Urothelium cell line (cell line): Measurements from ENCODE around the gene RSAD2.

ENCODE experiments used
- DNase-seq: peaks from one replicate; pipeline ENCODE4 v3.0.0; 2011; ENCODE audit warnings: low spot score, mixed read lengths
- FAIRE-seq: peaks from 2 replicates; lab custom pipeline; 2011; peaks lifted over from hg19 to GRCh38; lab: Jason Lieb, UNC

The RSAD2 gene

DNA sequence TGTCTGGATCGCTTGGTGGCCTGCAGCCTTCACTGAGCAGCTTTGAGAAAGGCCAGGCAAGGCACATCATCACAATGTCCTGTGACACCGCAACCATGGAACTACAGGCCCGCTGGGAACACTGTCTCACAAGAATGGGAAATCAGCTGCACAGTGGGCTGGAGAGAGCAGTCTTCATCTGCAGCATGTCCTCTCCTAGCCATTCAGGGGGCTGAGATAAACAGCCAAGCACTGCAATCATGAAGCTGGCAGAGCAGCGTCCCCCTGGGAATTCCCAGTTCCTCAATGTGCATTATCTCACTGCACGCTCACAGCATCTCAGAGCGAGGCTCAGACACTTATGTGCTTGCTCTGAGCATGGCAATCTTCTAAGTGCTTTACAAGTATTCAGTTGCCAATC, 13.8 kb upstream of the RSAD2 start:
- FAIRE-seq, result no peak
- no peak for DNase-seq

DNA sequence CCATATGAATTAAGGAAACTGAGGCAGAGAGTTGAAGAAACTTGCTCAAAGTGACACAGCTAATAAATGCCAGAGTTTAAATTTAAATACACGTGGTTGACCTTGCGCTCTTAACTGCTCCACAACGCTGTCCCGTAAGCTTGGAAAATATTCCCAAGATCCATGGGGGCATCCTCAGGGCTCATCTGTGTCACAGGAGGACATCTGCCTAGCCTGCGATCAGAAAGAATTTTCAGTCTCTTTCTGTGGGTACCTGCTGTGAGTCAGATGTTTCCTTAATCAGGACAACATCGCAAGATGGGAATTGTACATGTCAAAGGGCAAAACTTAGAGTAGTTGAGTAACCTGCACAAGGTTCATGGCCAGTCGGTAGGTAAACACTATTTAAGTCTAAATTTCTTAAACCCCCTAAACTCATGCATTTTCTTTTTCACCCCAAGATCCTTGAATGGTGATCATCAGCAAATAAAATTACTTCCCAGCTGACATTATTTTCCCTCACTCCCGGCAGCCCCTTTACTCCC, 13.3 kb upstream of the RSAD2 start:
- FAIRE-seq, result no peak
- DNase-seq, result no peak

DNA sequence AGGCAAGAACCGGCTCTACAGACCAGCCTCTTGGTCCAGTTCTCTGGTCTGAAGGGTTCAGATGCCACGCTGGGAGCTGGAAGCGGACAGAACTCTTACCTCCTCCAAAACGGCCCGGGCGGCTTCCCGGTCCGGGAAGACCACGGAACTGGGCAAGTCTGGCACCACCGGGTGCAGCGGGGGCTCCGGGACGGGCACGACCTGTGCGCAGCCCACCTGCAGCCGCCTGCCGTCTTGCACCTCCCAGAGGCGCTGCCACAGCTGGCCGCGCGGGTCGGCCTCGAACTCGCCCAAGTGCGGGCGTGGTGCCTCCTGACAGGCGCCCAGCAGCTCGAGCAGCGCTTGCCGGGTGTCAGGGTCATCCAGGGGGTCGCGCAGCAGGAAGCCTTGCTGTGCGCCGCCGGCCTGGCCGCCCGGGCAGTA, 12.6 kb upstream of the RSAD2 start:
- FAIRE-seq (no peak), DNase-seq (no peak)

DNA sequence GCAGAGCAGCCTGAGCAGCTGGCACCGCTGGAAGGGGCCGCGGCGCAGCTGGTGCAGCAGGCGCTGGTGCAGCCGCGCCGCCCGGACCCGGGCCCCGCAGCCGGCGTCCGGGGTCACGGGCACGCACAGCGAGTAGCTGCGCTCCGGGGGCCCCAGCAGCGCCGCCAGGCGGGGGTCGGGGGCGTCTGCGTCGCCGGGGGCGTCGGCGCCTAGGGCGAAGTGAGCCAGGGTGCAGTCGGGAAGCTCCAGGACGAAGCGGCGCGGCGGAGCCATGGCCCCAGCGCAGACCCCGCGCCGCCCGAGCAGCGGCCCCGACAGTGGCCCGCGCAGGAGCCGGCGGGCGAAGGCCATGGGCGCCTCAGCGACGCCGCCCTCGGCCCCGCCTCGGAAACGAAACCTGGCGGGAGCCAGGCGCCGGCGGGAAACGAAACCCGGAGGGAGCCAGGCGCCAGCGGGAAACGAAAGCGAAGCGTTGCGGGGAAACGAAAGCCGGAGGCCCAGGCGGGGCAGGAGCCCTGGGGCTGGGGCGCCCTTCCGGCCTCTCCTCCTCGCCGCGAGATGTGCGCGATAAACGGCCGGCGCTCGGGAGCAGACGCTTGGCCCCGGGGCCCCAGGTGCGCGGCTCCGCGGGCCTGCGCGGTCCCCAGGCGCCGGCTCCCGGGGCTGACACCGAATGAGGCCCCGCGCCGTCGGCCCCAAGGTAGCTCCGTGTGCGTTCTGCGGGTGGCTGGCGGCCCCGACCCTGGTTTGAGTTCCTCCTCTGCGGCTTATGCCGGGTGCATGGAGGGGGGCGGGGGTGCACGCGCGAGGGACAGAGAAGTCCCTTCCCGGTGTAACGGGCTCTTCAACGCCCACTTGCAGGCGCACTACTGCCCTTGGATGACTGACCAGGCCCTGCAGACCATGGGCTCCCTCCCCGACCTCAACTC, 12.0 kb upstream of the RSAD2 start, which contains the start of gene CMPK2:
CMPK2 (minus strand) TSS at position 562 of the 929 bp plus-strand sequence; CDS start at position 351, 211 bp downstream.
- DNase-seq (peak; percentile 76), FAIRE-seq (no peak)

DNA sequence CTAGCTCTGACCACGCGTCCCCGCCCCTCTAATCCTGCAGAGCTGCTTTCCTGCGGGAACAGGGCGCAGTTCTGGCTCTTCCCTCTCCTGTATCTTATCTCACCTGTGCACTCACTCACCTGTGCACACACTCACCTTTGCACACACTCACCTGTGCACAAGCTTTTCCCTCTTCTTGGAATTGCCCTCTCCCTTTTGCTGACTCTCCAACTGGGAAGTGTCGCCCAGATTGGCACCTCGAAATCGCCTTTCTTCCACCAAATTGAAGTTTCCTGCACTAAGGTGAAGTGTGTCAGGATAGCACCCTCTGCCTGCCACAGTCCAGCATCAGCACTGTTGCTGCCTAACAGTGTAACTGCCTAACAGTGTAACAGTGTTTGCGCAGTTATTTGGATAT, 11.3 kb upstream of the RSAD2 start:
- DNase-seq (peak; percentile 67), FAIRE-seq (peak; percentile 78)

DNA sequence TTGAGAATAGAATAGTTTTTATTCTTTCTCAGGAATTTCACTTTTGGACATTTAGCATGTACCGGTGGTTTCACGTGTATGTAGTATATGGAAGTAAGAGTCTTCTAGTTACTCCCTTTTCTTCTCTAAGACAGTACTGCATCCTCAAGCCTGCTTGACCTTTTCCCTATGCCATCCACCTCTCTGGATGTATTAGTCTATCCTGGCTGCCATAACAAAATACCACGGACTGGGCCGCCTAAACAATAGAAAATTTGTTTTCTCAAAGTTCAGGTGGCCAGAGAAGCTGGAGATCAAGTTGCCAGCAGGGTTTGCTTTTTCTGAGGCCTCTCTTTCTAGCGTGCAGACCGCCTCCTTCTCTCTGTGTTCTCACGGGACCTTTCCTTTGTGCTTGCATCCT, 10.6 kb upstream of the RSAD2 start:
- no peak for FAIRE-seq

DNA sequence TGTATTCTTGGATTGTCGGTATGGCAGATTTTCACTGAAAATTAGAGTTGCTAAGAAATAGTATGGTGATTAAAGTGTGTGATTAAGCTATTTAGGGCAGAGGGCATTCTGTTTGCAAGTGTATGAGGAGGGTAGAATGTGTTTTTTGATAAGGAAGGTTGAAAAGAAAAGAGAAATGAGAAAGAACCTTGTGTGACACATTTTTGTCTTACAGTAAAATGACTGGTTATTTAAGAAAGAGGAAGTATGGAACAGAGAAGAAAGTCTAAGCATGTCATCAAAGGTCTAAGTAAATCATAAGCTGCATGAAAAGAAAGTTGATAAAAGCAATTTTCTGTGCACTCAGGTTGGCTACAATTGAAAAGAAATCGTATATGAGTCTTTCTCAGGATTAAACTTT, 5.2 kb upstream of the RSAD2 start:
- DNase-seq, result no peak

More for the DNA sequence above, 10.6 kb upstream of the RSAD2 start:
- no peak for DNase-seq

DNA sequence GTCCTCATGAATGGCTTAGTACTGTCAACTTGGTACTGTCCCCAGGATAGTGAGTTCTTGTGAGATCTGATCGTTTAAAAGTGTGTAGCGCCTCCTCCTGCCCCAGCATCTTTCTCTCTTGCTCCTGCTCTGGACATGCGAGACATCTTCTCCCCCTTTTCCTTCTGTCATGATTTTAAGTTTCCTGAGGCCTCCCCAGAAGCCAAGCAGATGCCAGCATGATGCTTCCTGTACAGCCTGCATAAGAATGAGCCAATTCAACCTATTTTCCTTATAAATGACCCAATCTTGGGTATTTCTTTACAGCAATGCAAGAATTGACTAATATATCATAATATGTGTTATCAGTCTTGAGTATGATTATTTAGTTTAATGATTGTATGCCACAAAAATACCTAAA, 3.5 kb upstream of the RSAD2 start:
- no peak for FAIRE-seq
- DNase-seq, result no peak

More for the DNA sequence above, 5.2 kb upstream of the RSAD2 start:
- no peak for FAIRE-seq

DNA sequence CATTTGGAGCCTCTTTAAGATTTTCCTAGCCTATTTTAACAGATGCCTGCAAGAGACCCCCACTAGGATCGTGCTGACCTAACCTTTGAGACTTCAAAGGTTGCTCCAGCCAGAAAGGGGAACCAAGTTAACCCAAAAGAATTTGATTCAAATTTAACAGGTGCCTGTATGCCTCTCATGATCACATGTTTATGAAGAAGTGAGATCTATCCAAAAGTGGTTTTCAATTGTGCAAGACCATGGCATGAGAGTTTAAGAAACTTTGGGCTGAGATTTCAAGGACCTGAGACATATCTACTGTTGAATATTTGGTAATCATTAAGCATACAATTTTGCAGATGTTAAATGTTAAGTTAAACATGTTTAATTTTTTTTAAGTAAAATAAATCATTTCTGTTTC, 1.3 kb upstream of the RSAD2 start:
- FAIRE-seq, result no peak
- no peak for DNase-seq

DNA sequence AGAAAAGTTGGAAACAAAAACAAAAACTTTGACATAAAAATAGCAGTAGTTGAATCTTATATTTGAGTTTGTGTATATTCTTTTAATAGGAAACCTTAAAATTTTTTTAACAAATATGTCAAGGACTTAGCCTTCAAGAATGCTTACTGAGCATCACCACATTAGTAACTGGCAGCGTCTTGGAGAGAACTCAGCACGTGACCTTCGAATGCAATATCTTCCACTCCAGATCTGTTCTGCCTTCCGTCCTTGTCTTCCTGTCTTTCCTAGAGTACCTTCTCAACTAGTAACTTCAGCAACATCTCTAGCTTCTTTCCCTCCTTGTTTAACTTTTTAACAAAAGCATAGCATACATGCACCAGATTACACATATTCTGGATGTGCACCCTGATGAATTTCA, 972 bp downstream of the RSAD2 start:
- FAIRE-seq, result no peak
- no peak for DNase-seq

DNA sequence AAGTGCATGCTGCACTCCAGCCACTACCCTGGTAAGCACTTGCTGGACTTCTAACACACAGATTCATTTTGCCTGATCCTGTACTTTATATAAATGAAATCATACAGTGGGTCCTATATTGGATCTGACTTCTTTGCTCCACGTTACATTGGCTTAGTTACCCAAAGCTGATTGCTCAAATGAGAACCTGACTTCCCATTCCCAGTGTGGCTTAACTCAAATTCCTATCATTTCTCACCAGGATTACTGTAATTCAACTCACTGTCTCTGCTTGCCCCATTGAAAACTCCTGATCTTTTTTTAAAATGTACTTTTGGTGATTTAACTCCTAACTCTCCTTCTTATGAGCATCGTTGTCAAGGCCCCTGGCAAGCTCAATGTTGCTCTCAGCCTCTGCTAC, 1.4 kb downstream of the RSAD2 start:
- no peak for DNase-seq
- FAIRE-seq, result no peak

DNA sequence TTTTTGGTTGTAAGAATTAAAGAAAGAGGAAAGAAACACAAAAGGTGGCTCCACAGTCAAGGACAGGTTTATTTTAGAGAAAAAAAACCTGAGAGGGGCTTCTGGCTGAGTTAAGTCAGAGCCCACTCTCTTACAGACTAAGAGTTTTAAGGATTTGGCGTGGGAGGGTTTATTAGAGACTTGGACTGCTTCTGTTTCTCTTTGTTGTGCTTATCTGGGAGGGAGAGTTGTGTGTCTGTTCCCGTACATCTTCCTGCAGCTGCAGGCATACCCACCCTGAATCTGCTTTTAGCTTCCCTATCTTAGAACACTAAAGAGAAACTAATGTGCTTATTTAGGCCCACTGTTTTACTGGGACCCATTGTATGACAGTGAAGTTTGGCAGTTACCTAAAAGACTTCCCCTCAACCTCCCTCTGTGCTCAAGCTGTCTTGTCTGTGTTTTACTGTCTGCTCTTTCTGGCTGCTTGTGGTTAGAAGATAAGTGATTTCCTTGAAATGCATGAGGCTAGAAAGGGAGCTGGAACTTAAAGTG, 2.7 kb downstream of the RSAD2 start:
- no peak for FAIRE-seq
- DNase-seq, result no peak

DNA sequence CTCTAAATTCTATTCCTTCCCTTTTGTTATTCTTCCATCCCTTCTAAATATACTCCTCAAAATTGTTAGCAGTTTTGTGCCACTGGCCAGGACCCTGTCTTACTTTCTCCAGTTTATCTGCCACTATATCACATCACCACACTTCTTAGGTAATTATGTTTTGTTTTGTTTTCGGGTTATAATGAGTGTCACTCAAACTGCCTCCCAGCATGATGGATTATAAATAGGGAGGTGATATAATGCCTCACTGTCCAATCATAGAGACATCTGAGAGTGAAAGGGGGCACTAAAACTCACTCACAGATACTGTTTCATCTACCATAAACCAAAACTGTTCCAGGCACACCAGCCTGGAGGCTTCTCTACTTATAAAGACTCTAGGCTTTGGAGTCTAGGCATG, 3.5 kb downstream of the RSAD2 start:
- DNase-seq, result no peak
- FAIRE-seq, result no peak

DNA sequence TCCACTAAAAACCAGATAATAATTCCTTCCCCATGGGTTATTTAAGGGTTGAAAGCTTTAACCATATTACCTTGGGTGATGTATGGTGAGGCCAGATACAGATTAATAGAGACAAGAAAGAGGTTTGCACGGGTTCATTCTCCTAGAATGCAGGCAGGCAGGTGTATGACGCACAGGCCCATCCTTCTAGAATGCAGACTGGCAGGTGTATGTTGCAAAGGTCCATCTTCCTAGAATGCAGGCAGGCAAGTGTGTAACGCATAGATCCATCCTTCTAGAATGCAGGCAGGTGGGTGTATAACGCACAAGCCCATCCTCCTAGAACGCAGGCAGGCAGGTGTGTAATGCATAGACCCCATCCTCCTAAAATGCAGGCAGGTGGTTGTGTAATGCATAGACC, 3.9 kb downstream of the RSAD2 start:
- DNase-seq (no peak), FAIRE-seq (no peak)

DNA sequence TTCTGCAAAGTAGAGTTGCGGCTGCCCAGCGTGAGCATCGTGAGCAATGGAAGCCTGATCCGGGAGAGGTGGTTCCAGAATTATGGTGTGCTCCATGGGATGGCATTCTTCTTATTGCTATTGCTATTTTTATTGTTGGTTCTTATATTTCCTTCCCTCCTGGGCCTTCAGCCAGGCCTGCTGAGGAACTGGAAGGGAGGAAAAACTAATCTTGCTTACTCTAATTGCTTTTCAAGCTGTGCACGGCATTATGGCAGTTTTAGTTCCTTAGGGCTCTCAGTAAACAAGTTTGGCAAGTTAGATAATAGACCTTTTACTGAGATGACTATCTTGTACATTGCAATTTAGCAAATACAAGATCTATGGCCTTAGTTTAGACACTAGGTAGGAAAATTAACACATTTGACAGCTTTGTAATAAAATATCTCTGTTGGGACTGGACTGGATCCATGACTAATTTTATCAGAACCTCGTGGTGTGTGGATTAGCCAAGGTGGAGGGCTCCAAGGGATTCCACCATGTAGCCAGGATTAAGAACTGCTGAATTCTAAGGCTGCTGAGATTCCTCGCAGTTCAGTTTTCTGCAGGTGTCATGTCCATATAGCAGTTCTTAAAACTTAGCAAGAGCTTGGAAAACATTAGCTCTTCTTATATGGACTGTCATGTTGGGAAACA, 6.0 kb downstream of the RSAD2 start:
- no peak for DNase-seq
- no peak for FAIRE-seq

DNA sequence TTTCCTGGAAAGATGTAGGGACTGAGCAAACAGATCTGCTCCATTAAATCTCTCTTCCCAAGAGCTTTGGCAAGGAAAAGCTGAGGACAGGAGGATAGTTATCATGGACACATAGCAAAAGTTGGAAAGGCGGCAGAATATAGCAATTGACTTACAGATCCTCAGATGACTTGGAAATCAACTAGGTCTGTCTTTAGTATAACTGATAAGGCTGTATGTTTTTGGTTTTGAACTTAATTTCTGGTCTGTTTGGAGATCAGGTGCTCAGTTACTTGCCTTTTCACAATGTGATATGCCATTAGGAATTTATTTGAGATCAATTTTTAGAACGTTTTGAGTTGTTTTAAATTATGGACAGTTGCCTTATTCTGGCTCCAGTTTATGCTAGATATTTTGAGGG, 8.0 kb downstream of the RSAD2 start:
- DNase-seq (no peak), FAIRE-seq (no peak)

DNA sequence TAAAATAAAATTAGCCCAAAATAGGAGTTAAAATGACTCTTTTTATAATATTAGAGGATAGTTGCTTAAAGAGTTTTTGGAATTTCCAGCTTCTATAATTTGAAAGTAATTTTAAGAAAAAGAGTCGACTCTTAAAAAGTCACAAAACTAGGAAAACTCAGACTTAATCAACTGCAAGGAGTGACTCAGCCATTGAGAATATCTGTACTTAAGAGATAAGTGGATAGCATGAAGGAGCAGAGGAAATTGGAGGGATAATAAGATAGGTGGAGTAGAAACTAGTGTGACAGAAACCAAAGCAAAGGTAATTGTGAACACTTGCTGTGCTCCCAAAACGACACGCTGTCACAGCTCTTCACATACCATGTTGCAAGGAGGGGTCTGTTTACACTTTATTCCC, 8.4 kb downstream of the RSAD2 start:
- DNase-seq, result no peak
- FAIRE-seq, result no peak

DNA sequence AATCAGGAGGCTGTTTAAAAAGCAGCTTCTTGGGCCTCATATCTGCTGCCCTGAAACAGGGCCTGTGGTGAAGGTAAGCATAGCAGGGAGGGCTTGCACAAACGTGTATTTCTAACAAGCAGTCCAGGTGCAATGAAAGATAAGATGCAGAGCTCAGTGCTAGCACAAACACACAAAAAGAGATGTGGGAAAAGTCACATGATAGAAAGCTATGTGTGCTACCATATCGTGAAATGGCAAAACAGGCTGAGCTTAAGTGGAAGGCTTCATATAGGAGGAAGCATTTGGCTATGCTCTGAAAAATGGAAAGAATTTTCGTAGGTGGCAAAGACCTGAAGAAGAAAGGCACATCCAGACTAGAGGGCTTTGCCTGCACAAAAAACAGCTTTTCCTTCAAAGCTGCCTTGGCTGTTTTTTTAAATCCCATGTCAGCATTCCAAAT, 10.2 kb downstream of the RSAD2 start:
- DNase-seq (no peak), FAIRE-seq (no peak)

DNA sequence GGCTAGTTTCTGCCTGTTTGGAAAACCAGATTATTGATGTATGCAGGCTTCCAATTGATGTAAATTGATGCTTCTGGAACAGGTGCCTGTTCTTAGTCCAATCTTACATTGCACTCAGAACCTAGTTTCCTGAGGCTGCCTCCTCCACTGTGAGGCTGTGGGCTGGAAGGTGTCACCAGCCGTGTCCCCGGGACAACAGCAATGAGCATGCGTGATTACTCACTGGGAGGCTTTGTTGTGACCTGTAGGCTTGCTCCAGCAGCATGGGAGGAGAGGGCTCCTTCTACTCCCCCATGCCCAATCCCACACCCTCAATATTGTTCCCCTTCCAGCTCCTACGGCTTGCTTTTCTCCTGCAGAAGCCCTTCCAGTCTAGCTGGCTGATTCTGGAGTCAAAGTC, 11.1 kb downstream of the RSAD2 start:
- FAIRE-seq, result no peak
- DNase-seq, result no peak

DNA sequence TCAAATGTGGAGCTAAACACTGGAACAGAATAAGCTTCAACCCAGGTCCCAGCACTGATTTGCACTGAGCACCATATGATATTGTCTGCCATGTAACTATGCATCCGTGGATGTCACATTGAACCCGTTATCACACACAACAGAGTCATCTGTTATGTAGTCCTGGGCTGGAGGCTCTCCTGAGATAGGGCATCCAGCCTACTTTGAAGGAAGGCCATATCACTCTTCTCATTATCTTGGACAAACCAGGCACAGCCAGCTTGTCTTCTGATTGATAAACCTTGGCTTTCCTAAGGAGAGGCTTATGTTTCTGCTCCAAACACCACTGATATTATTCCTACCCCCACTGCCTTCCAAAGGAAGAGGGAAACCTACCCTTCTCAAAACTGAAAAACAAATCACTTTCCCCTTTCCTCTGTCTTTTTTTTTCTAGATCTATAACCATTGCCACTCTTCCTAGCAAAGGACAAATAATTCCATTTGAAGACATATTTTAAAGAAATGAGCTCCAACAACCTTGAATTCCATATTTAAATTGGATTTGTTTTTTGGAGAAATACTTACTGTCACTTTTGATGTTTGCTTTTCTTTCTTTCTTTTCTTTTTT, 16.4 kb downstream of the RSAD2 start:
- FAIRE-seq, result no peak
- no peak for DNase-seq
